K562 (cell line): Measurements from ENCODE around the gene PRR36. TPM values are rescaled to one million over a fixed set of nuclear protein-coding genes. Genes with fewer than 3 reads are reported as not detected.
A peak's percentile ranks its signal among the peaks of the same experiment; 100 is the strongest.

Experiments used
- ARHGAP35 ChIP-seq: fragments of 450-650 bp; IDR thresholded peaks from 2 replicates; pipeline ENCODE4 v1.6.1; 2018; ENCODE audit not compliant: partially characterized antibody
- ATF7 ChIP-seq: fragments of 450-650 bp; IDR thresholded peaks from 2 replicates; pipeline ENCODE4 v1.7.1; 2014; ENCODE audit warnings: mild to moderate bottlenecking, moderate library complexity
- CHD2 ChIP-seq: IDR thresholded peaks from 2 replicates; pipeline ENCODE4 v1.6.1; 2011; ENCODE audit warnings: low read depth, low read length
- HES1 ChIP-seq: fragments of 450-650 bp; IDR thresholded peaks from 2 replicates; pipeline ENCODE4 v1.6.1; 2016; ENCODE audit warnings: low read depth, mild to moderate bottlenecking, moderate library complexity
- HNRNPH1 ChIP-seq: fragments of 200-400 bp; formaldehyde crosslinking; optimal IDR thresholded peaks from 2 replicates; pipeline ENCODE3; 2017; ENCODE audit warnings: low read depth, mild to moderate bottlenecking, low read length, moderate library complexity
- HSF4 ChIP-seq: fragments of 250-450 bp; sonication (Bioruptor Pico); IDR thresholded peaks from 2 replicates; pipeline ENCODE4 v2.1.2; 2022; ENCODE audit warnings: mild to moderate bottlenecking, moderate library complexity, borderline replicate concordance
- NEUROD1 ChIP-seq: fragments of 150-350 bp; IDR thresholded peaks from 2 replicates; pipeline ENCODE4 v1.6.1; 2014; ENCODE audit warnings: borderline replicate concordance, low read length, low read depth; ENCODE audit not compliant: partially characterized antibody
- PYGO2 ChIP-seq: fragments of 450-650 bp; IDR thresholded peaks from 2 replicates; pipeline ENCODE4 v1.6.1; 2016; ENCODE audit warnings: mild to moderate bottlenecking, missing genetic modification characterization, moderate library complexity, missing compliant biosample characterization
- RNF219 ChIP-seq: fragments of 250-450 bp; sonication (Bioruptor Pico); IDR thresholded peaks from 2 replicates; pipeline ENCODE4 v1.5.0; 2022; ENCODE audit warnings: mild to moderate bottlenecking
- SIRT6 ChIP-seq: IDR thresholded peaks from one replicate; pipeline ENCODE4 v1.6.1; 2012; ENCODE audit warnings: low read depth, mild to moderate bottlenecking, control low read depth, inconsistent platforms, low read length, moderate library complexity
- SMAD4 ChIP-seq: fragments of 250-450 bp; sonication (Bioruptor Pico); conservative IDR thresholded peaks from 2 replicates; pipeline ENCODE4 v1.8.0; 2021; ENCODE audit warnings: inconsistent platforms, mild to moderate bottlenecking, moderate library complexity
- SP2 ChIP-seq: IDR thresholded peaks from 2 replicates; pipeline ENCODE4 v1.6.1; 2011; ENCODE audit warnings: mild to moderate bottlenecking, low read depth, low read length, moderate library complexity; ENCODE audit not compliant: poor library complexity, severe bottlenecking; ENCODE audit errors: extremely low read depth
- TCF15 ChIP-seq: fragments of 250-450 bp; sonication (Bioruptor Pico); IDR thresholded peaks from 2 replicates; pipeline ENCODE4 v1.8.0; 2022; ENCODE audit warnings: moderate library complexity, mild to moderate bottlenecking, inconsistent platforms
- THRB ChIP-seq: fragments of 450-650 bp; formaldehyde crosslinking; conservative IDR thresholded peaks from 2 replicates; pipeline ENCODE4 v1.4.0; 2022; ENCODE audit warnings: mild to moderate bottlenecking, missing genetic modification characterization
- ZBTB7A ChIP-seq: IDR thresholded peaks from 2 replicates; pipeline ENCODE4 v1.6.1; 2011; ENCODE audit warnings: low read depth, mild to moderate bottlenecking, low read length, moderate library complexity, borderline replicate concordance; ENCODE audit not compliant: control insufficient read depth
- ZNF436 ChIP-seq: fragments of 250-450, 450-650 bp; sonication (Bioruptor Pico); formaldehyde crosslinking; IDR thresholded peaks from 2 replicates; pipeline ENCODE4 v1.7.0; 2020; ENCODE audit warnings: mild to moderate bottlenecking
- ZNF589 ChIP-seq: fragments of 200-800 bp; sonication (Bioruptor generic); IDR thresholded peaks from 2 replicates; pipeline ENCODE4 v1.6.1; 2016; ENCODE audit warnings: low read depth, missing genetic modification characterization, missing compliant biosample characterization
- ZNF740 ChIP-seq, 3 experiments: fragments of 200-800 bp in 1 of 3; sonication (Bioruptor generic) in 1 of 3; sonication (generic) in 1 of 3; formaldehyde crosslinking in 1 of 3; IDR thresholded peaks; 2 replicates each; pipeline versions ENCODE4 v1.6.1 to v1.8.0; 2016 to 2022; ENCODE audit warnings: mild to moderate bottlenecking in 2 of 3, missing compliant biosample characterization in 2 of 3, missing genetic modification characterization in 2 of 3, missing genetic modification reagents in 1 of 3
- ZNF766 ChIP-seq: fragments of 200-800 bp; sonication (Bioruptor generic); conservative IDR thresholded peaks from 2 replicates; pipeline ENCODE4 v1.6.1; 2016; ENCODE audit warnings: missing genetic modification characterization, missing compliant biosample characterization
- polyA plus RNA-seq, 8 experiments: library from polyadenylated mRNA; depleted of rRNA in 4 of 8; stranded (reverse) in 5 of 8; unstranded in 3 of 8; fragments of >200 nt; fragmentation: Nextera tagmentation in 2 of 8; fragmentation: Illumina TruSeq in 1 of 8; extraction: Ambion mirVana in 2 of 8; extraction: Trizol in 1 of 8; gene quantifications; 2 replicates each; pipeline versions ENCODE4 v1.2.1 to v1.2.3, GENCODE V29; 2011 to 2014; ENCODE audit warnings: inconsistent platforms in 1 of 8, missing spikeins in 1 of 8
- total RNA-seq, 7 experiments: library from RNA; depleted of rRNA in 6 of 7; stranded (reverse); fragments of >200 nt in 6 of 7; fragmentation: Illumina TruSeq in 2 of 7; extraction: Trizol in 2 of 7; gene quantifications; 2 replicates each; pipeline versions ENCODE4 v1.2.1 to v1.2.3, GENCODE V29; 2011 to 2021; ENCODE audit warnings: low replicate concordance in 1 of 7

The PRR36 gene
- total and polyA plus RNA-seq, 9 of the 15 experiments (the other 6 are each of a cell fraction or from before 2014, with no cell fraction given), result 0.05 to 0.42 (median 0.06) TPM; not detected in 6

- TF ChIP-seq RNF219 (CRISPR knock-in tag) (no peak), ATF7 (peak; percentile 95), HES1 (0 out of 2 replicates have a peak, but pooled peaks have one; percentile 46), ZNF740 (CRISPR knock-in tag; IDR thresholded peaks at IDR 0.05) (peak; percentile 72), ZNF740 (tag; IDR thresholded peaks at IDR 0.05) (no peak), PYGO2 (tag) (no peak), CHD2 (peak; percentile 90), THRB (CRISPR knock-in tag) (no peak), ZNF436 (CRISPR knock-in tag) (no peak), ARHGAP35 (no peak), ZNF766 (CRISPR knock-in tag) (no peak), TCF15 (CRISPR knock-in tag) (no peak), HNRNPH1 (no peak), NEUROD1 (peak; percentile 99), SIRT6 (no peak), ZBTB7A (peak; percentile 39; the same call in 1 of the 2 replicates), HSF4 (CRISPR knock-in tag) (no peak), SP2 (peak; percentile 92), ZNF589 (CRISPR knock-in tag) (no peak), SMAD4 (CRISPR knock-in tag) (no peak)
Measured at GRCh38 chr19:7829561-7830271, 44.5 kb downstream of the PRR36 start, which contains the start of gene EVI5L (continued).
